GM10266 (cell line): ENCODE data around the gene CSNK1E.

Experiments used
- DNase-seq: peaks from one replicate; pipeline ENCODE4 v3.0.0; 2012; ENCODE audit errors: extremely low spot score
- CTCF ChIP-seq: IDR thresholded peaks from 2 replicates; pipeline ENCODE4 v1.5.1; 2012; ENCODE audit warnings: mild to moderate bottlenecking, low read depth; ENCODE audit not compliant: control insufficient read depth, insufficient read depth; ENCODE audit errors: missing control alignments

CSNK1E gene

GRCh38 chr22:38250643-38251340, 66.4 kb downstream of the CSNK1E start:
- DNase-seq: no peak
- no peak for TF ChIP-seq CTCF

- no peak for TF ChIP-seq CTCF
- DNase-seq: no peak
Observed at GRCh38 chr22:38249803-38250642, 67.2 kb downstream of the CSNK1E start.

GRCh38 chr22:38249301-38249700, 67.9 kb downstream of the CSNK1E start:
- no peak for TF ChIP-seq CTCF
- DNase-seq: no peak

GRCh38 chr22:38248280-38248679, 69.0 kb downstream of the CSNK1E start:
- DNase-seq: no peak
- no peak for TF ChIP-seq CTCF

GRCh38 chr22:38247713-38248112, 69.5 kb downstream of the CSNK1E start:
- no peak for TF ChIP-seq CTCF
- no peak for DNase-seq

- no peak for TF ChIP-seq CTCF
- no peak for DNase-seq
Observed at GRCh38 chr22:38246692-38247091, 70.5 kb downstream of the CSNK1E start.
